ENCODE measurements around the gene SLC35F5. TPM values are rescaled to one million over a fixed set of nuclear protein-coding genes. Genes with fewer than 3 reads are reported as not detected.
"Not testable (repeated sequence)": the region's sequence is repeated elsewhere in the genome, so short reads cannot be mapped to it uniquely, and the experiment has no call there.

SLC35F5 gene
- total RNA-seq, 1 donor from 2014 or later = 108 TPM

DNA sequence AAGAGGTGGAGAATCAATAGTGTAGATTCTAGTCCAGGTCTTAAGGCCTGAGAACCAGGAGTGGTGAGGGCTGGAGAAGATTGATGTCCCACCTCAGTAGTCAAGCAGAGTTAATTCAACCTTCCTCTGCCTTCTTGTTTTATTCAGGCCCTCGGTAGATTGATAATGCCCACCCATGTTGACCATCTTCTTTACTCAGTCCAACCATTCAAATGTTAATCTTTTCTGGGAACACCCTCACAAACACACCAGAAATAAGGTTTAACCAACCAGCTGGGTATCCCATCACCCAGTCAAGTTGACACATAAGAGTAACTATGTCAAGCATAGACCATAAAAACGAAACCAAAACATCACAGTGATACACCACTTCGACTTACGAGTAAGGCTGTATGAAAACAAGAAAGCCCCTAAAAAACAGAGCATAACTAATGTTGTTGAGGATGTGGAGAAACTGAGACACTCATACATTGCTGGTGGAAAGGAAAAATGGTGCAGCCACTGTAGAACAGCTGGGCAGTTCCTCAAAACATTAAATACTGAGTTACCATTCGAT is 57.5 kb downstream of the SLC35F5 start:
- no peak for DNase-seq (ENCODE audit: low read depth in 2 of 2)

GRCh38 chr2:113698251-113698650 is 58.2 kb downstream of the SLC35F5 start:
- DNase-seq (ENCODE audit: low read depth in 2 of 2) = not testable (repeated sequence)

GRCh38 chr2:113697516-113697915 is 58.9 kb downstream of the SLC35F5 start:
- no peak for DNase-seq (ENCODE audit: low read depth in 2 of 2)

GRCh38 chr2:113694438-113694837 is 62.0 kb downstream of the SLC35F5 start:
- DNase-seq (ENCODE audit: low read depth in 2 of 2) = no peak

DNA sequence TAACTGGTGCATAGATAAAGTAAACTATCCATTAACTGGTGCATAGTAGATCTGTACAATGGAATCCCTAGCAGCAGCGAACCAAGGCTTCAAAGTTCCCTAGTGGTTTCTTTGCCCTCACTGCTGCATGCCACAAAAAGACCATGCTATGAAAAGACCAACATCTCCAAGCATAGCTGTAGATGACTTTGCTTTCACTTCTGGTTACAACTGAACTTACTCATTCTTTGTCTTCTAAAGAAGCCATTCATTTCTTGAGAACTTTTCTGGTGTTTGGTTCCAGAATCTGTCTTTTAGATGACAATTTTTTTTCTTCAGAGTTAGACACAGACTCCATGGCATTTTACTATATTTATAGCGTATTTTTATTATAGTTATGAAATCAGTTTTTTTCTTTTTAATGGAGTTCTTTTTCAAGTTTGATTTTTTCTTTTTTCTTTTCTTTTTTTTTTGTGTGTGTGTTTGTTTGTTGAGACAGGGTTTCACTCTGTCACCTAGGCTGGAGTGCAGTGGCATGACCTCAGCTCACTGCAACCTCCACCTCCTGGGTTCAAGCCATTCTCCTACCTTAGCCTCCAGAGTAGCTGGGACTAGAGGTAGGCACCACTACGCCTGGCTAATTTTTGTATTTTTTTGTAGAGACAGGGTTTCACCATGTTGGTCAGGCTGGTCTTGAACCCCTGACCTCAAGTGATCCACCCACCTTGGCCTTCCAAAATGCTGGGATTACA is 63.6 kb downstream of the SLC35F5 start:
- DNase-seq (ENCODE audit: low read depth in 2 of 2) = no peak

- not testable (repeated sequence) for DNase-seq (ENCODE audit: low read depth in 2 of 2)
Observed at GRCh38 chr2:113690871-113691270, 65.6 kb downstream of the SLC35F5 start.

DNA sequence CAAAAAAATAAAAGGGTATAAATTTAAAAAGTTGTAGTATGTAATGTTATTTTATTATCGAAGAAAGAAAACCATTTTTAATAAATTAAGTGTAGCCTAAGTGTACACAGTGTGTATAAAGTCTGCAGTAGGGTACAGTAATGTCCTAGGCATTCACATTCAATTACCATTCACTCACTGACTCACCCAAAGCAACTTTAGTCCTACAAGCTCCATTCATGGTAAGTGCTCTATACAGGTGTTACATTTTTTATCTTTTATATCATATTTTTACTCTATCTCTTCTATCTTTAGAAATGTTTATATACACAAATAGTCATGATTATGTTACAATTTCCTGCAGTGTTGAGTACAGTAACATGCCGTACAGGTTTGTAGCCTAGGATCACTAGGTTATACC is 69.9 kb downstream of the SLC35F5 start:
- no peak for DNase-seq (ENCODE audit: low read depth in 2 of 2)

DNA sequence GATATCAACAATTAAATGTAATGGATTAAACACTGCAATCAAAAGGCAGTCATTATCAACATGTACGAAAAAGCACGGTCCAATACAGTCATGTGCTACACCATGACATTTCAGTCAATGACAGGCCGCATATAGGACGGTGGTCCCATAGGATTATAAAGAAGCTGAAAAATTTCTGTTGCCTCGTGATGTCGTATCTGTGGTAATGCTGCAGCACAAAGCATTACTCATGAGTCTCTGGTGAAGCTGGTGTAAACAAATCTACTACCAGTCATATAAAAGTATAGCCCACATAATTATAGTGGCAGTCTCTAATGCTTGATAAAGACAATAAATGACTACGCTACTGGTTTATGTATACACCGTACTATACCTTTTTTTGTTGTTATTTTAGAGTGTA is 71.0 kb downstream of the SLC35F5 start:
- no peak for DNase-seq (ENCODE audit: low read depth in 2 of 2)

DNA sequence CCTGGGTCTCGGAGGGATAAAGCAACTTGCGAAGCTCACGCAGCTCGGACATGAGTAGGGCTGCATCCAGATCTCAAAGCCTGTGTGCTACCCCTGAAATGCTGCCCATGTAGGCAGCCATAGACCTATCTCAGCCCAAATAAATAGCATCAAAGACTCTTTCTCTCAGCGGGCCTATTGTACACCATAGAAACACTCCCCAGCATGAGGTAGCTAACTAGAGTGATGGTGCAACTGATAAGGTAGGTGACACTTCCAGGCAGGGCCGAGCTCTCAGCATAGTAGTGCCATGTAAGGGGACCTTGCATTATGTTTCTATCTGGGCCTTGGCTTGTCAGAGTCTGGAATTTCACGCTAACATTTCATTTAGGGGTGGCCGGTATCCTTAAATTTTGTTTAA is 77.0 kb downstream of the SLC35F5 start:
- no peak for DNase-seq (ENCODE audit: low read depth in 2 of 2)

DNA sequence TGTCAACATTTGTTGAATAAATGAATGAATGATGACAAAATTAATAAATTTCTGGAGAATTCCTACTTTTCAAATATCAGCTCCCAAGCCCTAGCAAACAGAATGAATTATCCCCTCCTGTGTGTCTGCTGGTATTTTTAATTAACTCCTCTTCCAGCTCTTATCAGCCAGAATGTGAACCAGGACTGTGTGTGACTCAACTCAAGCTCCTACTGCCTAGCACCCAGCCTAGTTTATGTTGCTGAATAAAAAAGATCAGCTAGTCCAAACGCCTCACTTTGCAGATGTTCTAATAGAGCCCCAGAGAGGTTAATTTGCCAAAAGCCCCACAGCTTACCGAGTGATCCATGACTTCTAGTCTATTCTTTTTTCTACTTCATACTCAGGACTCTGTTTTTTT is 79.1 kb downstream of the SLC35F5 start:
- DNase-seq (ENCODE audit: low read depth in 2 of 2) = no peak

- no peak for DNase-seq (ENCODE audit: low read depth in 2 of 2)
Observed at GRCh38 chr2:113676623-113677266, 79.7 kb downstream of the SLC35F5 start.

GRCh38 chr2:113675875-113676274 is 80.6 kb downstream of the SLC35F5 start:
- no peak for DNase-seq (ENCODE audit: low read depth in 2 of 2)

DNA sequence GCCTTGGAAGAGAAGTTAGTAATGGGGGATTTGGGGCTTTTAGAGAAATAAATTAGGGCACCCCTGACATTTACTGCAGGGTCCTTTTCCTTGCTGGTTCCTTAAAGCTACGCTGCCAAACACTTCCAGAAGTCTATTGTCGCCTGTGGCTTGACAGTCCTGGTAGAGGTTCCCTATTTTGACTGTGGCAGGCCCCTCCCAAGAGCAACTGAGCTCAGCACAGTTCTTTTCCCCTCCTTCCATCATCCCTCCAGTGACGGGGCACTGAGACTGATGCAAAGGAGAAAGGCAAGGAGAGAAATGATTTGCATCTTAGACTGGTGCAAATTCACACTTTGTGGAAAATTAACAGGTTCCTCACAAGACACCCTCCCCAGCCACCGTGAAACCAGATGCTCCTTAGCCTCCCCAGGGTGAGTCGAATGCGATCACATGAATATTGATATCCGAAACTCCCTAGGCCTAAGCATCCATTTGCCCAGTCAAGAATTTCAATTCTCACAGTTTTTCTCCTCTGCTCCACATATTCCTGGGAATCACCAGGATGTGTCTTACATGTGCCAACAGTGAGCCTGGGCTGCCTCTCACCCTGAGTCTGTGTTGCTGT is 84.0 kb downstream of the SLC35F5 start:
- DNase-seq (ENCODE audit: low read depth in 2 of 2) = no peak

DNA sequence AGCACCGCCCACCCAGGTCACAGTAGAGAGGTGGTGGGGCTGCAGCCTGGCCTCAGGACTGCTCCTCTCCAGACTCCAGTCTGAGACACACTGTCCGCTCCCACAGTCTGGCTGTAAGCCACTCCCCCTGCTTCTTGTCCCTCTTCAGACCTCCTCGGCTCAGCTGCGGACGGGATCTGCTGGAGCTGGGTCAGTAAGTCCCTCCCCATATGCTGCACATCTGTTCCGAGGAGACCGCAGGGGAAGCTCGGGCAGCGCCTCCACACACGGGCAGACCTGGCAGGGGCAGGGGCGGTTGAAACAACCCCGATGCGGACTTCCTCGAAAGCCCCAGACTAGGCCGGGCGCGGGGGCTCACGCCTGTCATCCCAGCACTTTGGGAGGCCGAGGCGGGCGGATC is 87.4 kb downstream of the SLC35F5 start:
- not testable (repeated sequence) for DNase-seq (ENCODE audit: low read depth in 2 of 2)

DNA sequence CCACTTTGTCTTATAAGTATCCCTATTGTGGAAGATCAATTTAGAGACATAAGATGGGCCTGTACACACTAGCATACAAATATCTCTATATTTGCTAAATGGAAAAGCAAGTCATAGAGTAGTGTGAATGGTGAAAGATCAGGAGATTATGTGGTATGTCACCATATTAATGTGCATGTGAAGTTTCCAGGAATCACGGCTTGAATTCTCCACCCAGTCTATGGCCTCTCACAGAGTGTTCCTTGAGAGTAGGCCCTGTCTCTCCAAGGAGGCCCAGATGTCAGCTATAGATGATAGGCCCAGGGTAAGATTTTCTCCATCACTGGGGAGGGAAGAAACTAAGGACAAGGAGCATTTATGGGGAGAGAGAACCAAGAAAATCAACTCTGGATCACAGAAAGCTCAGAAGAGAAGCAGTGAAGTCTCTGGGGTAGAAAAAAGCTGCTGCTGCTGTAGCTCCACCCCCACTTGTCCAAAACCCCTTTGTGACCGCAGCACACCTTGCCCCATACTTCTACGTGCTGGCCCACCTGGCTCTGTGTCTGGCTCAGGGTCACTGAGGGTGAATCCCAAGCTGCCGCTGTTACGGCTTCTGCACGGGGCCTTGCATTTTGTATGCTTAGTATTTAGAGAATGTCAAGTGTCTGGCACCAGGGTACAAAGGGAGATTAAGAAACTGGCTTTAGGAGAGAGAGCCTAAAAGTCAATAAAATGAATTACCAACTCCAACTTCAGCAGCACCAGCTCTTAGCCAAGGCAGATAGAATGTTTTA is 91.5 kb downstream of the SLC35F5 start:
- DNase-seq (ENCODE audit: low read depth in 2 of 2) = not testable (repeated sequence)

DNA sequence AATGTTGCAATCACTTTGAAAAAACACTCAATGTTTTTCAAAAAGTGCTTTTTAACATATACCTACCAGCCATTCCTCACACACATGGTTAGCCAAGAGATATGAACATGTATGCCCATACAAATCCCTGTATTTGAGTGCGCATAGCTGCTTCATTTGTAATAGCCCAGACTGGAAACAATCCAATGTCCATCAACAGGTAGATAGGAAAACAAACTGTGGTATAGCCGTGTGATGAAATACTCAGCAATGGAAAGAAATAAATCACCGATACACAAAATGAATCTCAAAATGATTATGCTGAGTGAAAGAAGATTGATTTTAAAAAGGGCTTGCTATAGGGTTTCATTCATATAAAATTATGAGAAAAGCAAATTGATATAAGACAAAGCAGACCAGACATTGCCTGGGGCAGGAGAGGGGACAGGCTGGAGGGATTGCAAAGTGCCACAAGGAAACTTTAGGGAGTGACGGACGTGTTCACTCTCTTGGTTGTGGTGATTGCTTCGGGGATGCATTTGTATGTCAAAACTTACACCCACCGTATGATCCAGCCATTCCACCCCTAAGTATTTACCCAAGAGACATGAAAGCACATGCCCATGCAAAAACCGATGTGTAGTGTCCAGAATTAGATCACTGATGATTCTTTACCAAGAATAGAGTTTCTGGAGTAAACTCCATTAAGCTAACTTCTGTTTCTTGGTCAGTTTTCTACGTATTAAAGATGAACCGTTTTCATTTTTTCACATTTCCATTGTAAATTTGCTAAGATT is 93.0 kb downstream of the SLC35F5 start:
- DNase-seq (ENCODE audit: low read depth in 2 of 2) = not testable (repeated sequence)

Other genes starting within 250 kb of the SLC35F5 start
- gene RABL2A, start 129.4 kb downstream of the SLC35F5 start, total RNA-seq = 3.0 and 3.4 TPM in 2 replicates
- gene ACTR3, start 133.4 kb upstream of the SLC35F5 start, total RNA-seq = 110 and 132 TPM in 2 replicates